ENCODE results near the gene GBX1. TPM values are rescaled to one million over a fixed set of nuclear protein-coding genes. Genes with fewer than 3 reads are reported as not detected.

The GBX1 gene
- total RNA-seq, 2 donors from 2014 or later = not detected

- no peak for DNase-seq (ENCODE audit: low spot score)
- intact Hi-C loops (cut with DNase I) = no loop called here
Measured at GRCh38 chr7:151176401-151176800, 8.9 kb upstream of the GBX1 start.

GRCh38 chr7:151175793-151176311 is 8.4 kb upstream of the GBX1 start:
- intact Hi-C loops (cut with DNase I) = no loop called here

DNA sequence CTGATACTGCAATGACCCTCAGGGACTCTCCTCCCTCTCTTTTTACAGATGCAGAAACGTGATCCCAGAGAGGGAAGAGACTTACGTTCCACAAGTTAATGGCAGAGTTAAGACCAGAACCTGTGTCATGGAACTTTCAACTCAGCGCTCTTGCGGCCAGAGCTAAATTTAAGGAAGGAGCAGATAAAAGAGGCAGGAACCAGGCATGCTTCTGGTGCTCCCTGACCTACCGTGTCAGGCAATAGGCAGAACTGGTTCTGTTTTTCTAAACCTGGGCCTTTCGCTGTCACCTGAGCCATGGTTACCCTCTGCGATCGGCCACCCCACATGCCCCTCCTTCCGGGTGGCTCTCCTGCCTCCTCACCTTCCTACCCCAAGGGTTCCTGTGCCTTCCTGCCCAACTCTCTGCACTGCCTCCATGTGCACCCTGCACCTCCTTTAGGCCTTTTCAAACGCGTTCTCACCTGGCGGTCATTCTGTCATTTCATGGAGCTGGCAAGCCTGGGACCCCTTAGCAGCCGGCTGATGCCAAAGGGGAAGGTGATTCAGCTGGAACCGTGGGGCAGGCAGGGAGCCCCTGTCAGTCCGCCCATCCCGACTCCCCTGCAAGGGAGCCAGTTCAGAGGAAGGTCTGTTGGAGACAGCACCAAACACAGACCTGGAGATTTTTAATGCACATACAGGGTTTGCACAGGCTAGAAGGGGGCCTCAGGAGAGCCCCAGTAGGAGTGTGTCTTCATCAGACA is 7.7 kb upstream of the GBX1 start:
- peak; percentile 57 for DNase-seq (ENCODE audit: low spot score)
- intact Hi-C loops (cut with DNase I) = no loop called here

More at GRCh38 chr7:151175793-151176311, 8.4 kb upstream of the GBX1 start:
- DNase-seq (ENCODE audit: low spot score) = peak; percentile 71

DNA sequence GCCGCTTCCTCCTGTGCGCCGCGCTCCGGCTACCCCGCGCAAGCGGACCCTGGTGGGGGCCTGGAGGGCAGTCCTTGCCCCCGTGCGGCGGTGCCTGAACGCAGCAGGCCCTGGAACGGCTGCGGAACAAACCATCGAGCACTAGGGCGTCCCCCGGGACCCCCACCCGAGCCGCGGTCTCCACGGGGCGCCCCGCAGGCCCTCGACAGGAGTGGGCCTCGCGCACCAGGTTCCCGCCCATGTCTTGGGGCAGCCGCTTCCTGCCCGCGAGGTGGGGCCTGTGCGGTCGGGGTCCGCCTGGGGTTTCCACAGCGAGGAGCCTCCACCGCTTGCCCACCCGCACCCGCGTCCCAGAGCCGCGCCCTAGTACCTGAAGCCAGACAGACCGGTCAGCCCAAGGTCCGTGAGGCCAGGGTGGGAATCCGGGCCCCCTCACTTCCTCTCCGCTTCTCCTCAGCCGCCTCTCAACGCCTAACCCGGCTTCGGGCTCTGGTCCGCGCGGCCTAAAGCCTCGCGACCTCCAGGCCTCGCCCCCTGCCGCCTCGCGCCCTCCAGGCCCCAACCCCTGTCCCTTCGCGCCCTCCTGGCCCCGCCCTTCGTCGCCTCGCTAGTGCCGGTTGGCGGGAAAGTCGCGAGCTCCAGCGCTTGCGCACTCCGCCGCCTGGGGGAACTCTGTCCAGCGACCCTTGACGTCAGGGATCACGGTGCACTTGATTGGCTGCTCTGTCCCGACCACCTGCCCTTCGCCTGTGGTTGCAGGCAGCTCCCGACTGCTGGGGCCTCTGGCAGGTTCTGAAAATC is 7.0 kb upstream of the GBX1 start:
- peak; percentile 84 for DNase-seq (ENCODE audit: low spot score)
- intact Hi-C loops (cut with DNase I) = loop anchor here in 1 of 2 donors (5.0 kb wide), 1 partner anchor 47 kb away; no protein-coding TSS in a partner anchor

- peak; percentile 76 for DNase-seq (ENCODE audit: low spot score)
- intact Hi-C loops (cut with DNase I) = loop anchor here in 1 of 2 donors (5.0 kb wide), 1 partner anchor 46 kb away; no protein-coding TSS in a partner anchor
Measured at GRCh38 chr7:151173386-151174245, 6.1 kb upstream of the GBX1 start.

GRCh38 chr7:151172273-151173141 is 5.0 kb upstream of the GBX1 start:
- DNase-seq (ENCODE audit: low spot score) = peak; percentile 95
- intact Hi-C loops (cut with DNase I) = loop anchor here in 1 of 2 donors (5.0 kb wide), 1 partner anchor 45 kb away; no protein-coding TSS in a partner anchor

DNA sequence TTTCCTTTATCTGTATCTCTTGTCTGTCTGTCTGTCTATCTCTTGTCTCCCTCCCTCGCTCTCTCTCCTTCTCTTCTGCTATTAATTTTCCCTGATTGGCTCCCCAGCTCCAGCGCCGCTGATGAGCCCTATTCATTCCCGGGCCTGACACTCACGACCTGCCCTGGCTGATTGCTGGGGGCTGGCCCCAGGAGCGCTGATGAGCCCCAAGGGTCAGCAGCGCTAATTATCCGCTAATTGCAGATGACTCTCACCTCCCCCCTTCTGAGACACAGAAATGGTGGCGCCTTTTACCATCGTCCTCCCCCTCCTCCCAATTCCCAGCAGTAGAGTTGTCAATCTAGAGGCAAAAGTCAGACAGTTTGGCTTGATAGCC is 1.3 kb upstream of the GBX1 start:
- intact Hi-C loops (cut with DNase I) = loop anchor here in 1 of 2 donors (2.0 kb wide), 1 partner anchor 44 kb away; no protein-coding TSS in a partner anchor
- no peak for DNase-seq (ENCODE audit: low spot score)

DNA sequence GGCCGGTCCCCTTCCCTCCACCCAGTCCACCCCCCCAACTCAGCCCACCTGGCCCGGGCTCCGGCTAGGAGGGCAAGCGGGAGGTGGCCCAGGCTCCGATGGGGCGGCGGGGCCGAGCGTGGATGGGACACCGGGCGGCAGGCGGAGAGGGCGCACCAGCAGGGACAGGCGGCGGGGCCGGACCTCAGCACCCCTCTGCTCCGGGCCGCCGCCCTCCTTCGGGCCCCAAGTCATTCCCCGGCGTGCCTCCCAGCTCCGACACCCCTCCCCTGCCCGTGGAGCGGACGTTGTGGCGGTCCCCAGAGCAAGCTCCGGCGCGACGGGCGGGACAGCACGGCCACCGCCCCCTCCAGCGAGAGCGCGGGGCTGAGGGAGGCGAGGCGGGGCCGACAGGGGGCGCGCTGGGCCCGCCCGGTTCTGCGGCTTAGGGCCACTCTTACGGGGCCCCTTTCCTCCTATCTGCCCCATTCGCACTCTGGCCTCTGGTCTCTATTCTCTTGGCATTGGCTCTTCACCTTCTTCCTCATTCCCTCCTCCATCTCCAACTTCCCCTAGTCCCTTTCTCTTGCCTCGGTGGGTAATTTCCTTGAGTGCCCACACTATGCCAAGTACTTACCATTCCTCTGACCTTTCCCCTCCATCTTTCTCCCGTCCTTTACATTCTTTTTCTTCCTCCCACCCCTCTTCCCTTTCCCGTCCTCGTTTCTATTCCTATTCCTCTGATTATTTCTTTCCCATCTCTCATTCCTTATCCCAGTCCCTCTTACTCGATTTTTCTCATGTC is 701 bp upstream of the GBX1 start:
- DNase-seq (ENCODE audit: low spot score) = peak; percentile 78

GRCh38 chr7:151166629-151167196 is 781 bp downstream of the GBX1 start:
- peak; percentile 82 for DNase-seq (ENCODE audit: low spot score)
- intact Hi-C loops (cut with DNase I) = no loop called here

More for the DNA sequence above, 701 bp upstream of the GBX1 start:
- intact Hi-C loops (cut with DNase I) = loop anchor here in 1 of 2 donors (2.0 kb wide), 1 partner anchor 43 kb away; no protein-coding TSS in a partner anchor

- DNase-seq (ENCODE audit: low spot score) = no peak
- intact Hi-C loops (cut with DNase I) = no loop called here
Measured at GRCh38 chr7:151161757-151162156, 5.7 kb downstream of the GBX1 start.

DNA sequence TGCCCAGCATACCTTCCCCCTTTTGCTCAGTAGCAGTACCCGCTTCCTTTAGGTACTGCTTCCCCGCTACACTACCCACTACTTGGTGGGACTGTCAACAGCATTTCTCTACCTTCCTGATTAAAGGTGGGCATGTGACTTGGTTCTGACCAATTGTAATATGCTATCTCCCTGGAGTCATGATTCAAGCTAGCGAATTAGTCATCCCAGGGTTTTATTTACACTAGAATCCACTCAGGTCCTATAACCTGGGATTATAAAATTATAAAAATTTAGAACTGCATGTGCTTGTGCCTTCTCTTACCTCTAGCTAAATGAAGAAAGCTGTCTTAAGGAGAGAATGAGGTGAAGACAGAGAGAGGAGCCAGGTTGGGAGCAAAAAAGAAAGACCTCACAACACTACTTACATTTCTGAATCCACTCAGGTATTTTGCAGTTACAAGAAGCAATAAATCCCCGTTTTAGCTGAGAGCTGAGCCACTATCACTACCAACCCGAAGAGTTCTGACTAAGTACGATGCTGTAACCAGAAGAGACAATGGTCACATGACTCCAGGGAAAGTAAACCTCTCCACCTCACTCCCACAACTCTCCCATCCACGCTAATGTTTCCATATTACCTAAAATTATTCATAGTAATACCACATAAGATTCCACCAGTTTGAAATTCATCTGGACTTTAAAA is 9.7 kb downstream of the GBX1 start:
- intact Hi-C loops (cut with DNase I) = loop anchor here in 1 of 2 donors (1.0 kb wide), 1 partner anchor 18 kb away; no protein-coding TSS in a partner anchor
- no peak for DNase-seq (ENCODE audit: low spot score)

GRCh38 chr7:151152643-151153513 is 14.6 kb downstream of the GBX1 start:
- no peak for DNase-seq (ENCODE audit: low spot score)
- intact Hi-C loops (cut with DNase I) = no loop called here

DNA sequence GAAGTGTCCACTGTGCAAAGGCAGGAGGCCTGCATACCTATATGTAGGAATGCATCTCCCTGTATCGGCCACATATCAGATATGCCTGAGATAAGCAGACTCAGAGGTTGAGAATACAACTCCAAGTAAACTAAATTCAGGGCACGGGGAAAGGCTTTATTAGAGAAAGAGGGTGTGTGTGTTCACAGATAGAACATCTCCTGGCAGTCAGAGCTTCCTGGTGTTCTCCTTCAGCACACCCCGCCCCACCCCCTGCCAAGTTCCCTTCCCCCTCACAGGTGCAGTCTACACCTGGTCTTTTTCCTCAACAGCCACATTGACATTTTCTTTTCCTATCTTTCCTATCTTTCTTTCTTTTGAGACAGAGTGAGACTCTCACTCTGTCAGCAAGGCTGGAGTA is 17.1 kb downstream of the GBX1 start:
- intact Hi-C loops (cut with DNase I) = no loop called here
- DNase-seq (ENCODE audit: low spot score) = no peak

GRCh38 chr7:151148319-151149259 is 18.9 kb downstream of the GBX1 start:
- DNase-seq (ENCODE audit: low spot score) = no peak
- intact Hi-C loops (cut with DNase I) = no loop called here
